ENCODE data around the gene SIAH1. TPM values are rescaled to one million over a fixed set of nuclear protein-coding genes. Genes with fewer than 3 reads are reported as not detected.
"Not testable (repeated sequence)": the region's sequence is repeated elsewhere in the genome, so short reads cannot be mapped to it uniquely, and the experiment has no call there.

The SIAH1 gene
- total RNA-seq, 2 experiments from 2014 or later, result 13.5 to 13.7 TPM

GRCh38 chr16:48409839-48410632 is 24.8 kb upstream of the SIAH1 start:
- H3K36me3 Mint-ChIP-seq (ENCODE audit: low read depth), result no peaks in the 10 kb centered on the region

DNA sequence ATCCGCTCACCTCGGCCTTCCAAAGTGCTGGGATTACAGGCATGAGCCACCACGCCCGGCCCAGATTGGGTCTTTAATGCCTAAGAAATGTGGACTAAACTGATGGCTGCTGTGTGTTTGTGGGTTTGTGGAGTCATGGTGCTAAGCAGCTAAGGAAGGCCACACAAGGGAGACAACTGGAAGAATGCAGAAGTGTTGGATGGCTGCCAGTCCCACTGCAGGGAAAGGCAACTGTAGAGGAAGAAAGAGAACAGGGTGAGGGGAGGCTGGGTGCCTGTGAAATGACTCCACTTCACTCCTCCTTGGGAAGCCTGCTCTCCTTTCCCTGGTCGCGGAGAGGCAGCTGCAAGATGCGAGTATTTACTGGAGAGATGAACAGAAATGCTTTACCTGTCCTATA is 23.5 kb upstream of the SIAH1 start:
- no peak for DNase-seq
- ChIA-PET CTCF (interaction anchor here (1.0 to 1.1 kb wide), 2 partner anchors 9 to 214 kb away, joined by 5 read pairs; no protein-coding TSS in a partner anchor), POLR2A (no interaction called here)
- Mint-ChIP-seq H3K4me1 (no peaks in the 10 kb centered on the region), H3K4me3 (no peak overlapping the region), H3K36me3 (ENCODE audit: low read depth) (no peaks in the 10 kb centered on the region), H3K9me3 (no peaks in the 10 kb centered on the region), H3K27ac (no peak overlapping the region), H3K27me3 (no peaks in the 10 kb centered on the region)

More at GRCh38 chr16:48409839-48410632, 24.8 kb upstream of the SIAH1 start:
- no peak overlapping the region for H3K27ac Mint-ChIP-seq
- no peak for DNase-seq
- no peaks in the 10 kb centered on the region for H3K27me3 Mint-ChIP-seq
- CTCF ChIA-PET, result interaction anchor here (1.0 to 1.1 kb wide), 2 partner anchors 11 to 213 kb away, joined by 5 read pairs; no protein-coding TSS in a partner anchor
- no peak overlapping the region for H3K4me3 Mint-ChIP-seq
- POLR2A ChIA-PET, result no interaction called here
- H3K9me3 Mint-ChIP-seq, result no peaks in the 10 kb centered on the region
- peaks cover 2% of the 10 kb centered on the region for H3K4me1 Mint-ChIP-seq

GRCh38 chr16:48405907-48406306 is 20.7 kb upstream of the SIAH1 start:
- Mint-ChIP-seq H3K9me3 (no peaks in the 10 kb centered on the region), H3K36me3 (ENCODE audit: low read depth) (no peaks in the 10 kb centered on the region), H3K27me3 (no peaks in the 10 kb centered on the region), H3K4me3 (no peak overlapping the region), H3K4me1 (peaks cover 6% of the 10 kb centered on the region), H3K27ac (no peak overlapping the region)
- no peak for DNase-seq
- POLR2A ChIA-PET, result no interaction called here
- CTCF ChIA-PET, result no interaction called here

DNA sequence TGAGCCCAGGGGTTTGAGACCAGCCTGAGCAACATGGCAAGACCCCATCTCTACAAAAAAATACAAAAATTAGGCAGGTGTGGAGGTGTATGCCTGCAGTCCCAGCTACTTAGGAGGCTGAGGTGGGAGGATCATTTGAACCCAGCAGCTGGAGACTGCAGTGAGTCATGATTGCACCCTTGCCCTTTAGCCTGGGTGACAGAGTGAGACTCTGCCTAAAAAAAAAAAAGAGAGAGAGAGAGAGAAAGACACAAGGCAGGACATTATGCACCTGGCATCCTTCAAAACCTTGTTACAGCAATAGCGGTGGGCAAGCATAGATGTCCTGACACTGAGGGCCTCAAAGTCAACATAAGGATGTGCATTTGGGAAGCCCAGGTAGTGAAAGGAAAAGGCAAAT is 19.9 kb upstream of the SIAH1 start:
- H3K4me1 Mint-ChIP-seq, result peaks cover 6% of the 10 kb centered on the region
- H3K27me3 Mint-ChIP-seq, result no peaks in the 10 kb centered on the region
- no peak for DNase-seq
- no peak overlapping the region for H3K27ac Mint-ChIP-seq
- H3K9me3 Mint-ChIP-seq, result no peaks in the 10 kb centered on the region
- ChIA-PET POLR2A (no interaction called here), CTCF (no interaction called here)
- no peaks in the 10 kb centered on the region for H3K36me3 Mint-ChIP-seq (ENCODE audit: low read depth)
- no peak overlapping the region for H3K4me3 Mint-ChIP-seq

- CTCF ChIA-PET, result interaction anchor here (0.6 kb wide), 1 partner anchor 29 kb away, joined by 4 read pairs; no protein-coding TSS in a partner anchor
- H3K4me1 Mint-ChIP-seq; POLR2A ChIA-PET; H3K27me3 Mint-ChIP-seq; DNase-seq; H3K36me3 Mint-ChIP-seq (ENCODE audit: low read depth); H3K4me3 Mint-ChIP-seq; H3K9me3 Mint-ChIP-seq; H3K27ac Mint-ChIP-seq: not testable (repeated sequence)
These were observed 17.3 kb upstream of the SIAH1 start for GRCh38 chr16:48402547-48402946.

DNA sequence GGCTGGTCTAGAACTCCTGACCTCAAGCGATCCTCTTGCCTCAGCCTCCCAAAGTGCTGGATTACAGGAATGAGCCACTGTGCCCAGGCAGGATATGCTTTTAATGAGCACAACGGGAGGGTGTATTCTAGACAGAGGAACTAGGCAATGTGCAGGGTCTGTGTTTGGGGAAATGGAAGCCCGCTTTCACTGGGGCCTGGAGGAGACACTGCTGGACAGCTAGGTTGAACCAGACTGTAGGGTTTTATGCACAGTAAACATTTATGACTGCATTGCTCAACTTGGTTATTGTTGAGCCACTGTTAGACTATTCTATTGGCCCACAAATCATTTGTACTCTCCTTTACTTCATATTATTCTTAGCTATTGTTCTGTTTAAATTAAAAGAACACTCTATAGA is 10.2 kb upstream of the SIAH1 start:
- no peak overlapping the region for H3K27ac Mint-ChIP-seq
- POLR2A ChIA-PET, result no interaction called here
- no peak for DNase-seq
- no peaks in the 10 kb centered on the region for H3K36me3 Mint-ChIP-seq (ENCODE audit: low read depth)
- peaks cover 7% of the 10 kb centered on the region for H3K4me1 Mint-ChIP-seq
- CTCF ChIA-PET, result no interaction called here
- H3K4me3 Mint-ChIP-seq, result no peak overlapping the region
- H3K9me3 Mint-ChIP-seq, result no peaks in the 10 kb centered on the region
- H3K27me3 Mint-ChIP-seq, result no peaks in the 10 kb centered on the region

DNA sequence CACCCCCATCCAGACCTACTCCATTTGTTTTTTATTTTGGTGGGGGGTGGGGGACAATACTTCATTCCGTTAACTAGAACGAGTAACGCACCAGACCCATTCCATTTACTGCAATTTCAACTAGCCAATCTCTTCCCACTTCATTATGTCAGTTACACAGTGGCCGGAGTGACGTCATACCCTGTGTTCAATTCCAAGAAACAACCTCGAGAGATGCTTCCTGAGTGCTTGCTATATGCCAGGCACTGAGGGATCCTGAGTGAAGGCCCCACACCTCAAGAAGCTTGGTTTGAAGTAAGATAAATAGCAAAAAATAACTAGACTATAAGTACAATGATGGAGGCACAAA is 9.1 kb upstream of the SIAH1 start:
- POLR2A ChIA-PET, result no interaction called here
- no peak overlapping the region for H3K27ac Mint-ChIP-seq
- CTCF ChIA-PET, result interaction anchor here (0.6 to 1.5 kb wide), 6 partner anchors 9 to 246 kb away, joined by 3 to 5 read pairs (median 4); partner anchors contain the start of gene SIAH1

DNA sequence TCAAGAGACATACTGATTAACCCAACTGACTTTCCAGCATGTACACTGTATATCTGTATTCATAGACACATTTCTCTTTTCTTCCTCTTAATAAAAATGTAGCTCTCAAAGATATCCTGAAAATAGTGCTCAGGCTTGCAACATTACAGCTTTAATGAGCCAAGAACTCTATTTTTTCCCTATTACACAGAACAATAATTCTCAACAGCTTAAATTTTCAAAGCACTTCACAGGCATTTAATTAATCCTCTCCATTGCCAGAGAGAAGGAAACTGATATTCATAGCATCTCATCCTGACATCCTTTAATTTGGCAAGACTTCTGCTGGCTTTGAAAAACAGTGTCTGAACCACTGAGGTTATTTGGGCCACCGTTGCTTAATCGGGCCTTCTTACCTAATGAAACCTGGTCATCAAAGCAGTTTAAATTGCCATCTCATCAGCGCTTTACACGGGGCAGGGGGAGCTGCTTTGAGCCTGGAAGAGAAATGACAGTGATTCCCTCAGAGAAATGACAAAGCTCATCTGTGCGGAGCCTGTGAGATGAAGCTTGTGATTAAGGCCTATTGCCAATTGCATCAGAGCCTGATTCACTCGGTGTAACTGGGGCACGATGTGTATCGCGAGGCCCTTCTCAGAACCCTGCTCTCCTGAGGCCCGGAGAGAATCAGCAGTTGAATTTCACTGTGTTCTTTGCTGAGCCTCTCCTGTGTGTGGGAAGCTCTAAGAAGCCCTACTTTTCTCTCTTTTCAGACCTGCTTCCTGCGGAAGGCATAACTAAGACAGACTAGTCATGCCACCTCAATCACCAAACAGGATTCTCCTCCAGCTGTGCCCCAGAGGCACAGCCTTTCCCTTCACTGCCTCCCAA is 8.5 kb upstream of the SIAH1 start:
- ChIA-PET CTCF (interaction anchor here (0.6 to 1.5 kb wide), 6 partner anchors 8 to 245 kb away, joined by 3 to 5 read pairs (median 4); partner anchors contain the start of gene SIAH1), POLR2A (no interaction called here)
- Mint-ChIP-seq H3K27ac (no peak overlapping the region), H3K36me3 (ENCODE audit: low read depth) (no peaks in the 10 kb centered on the region), H3K4me3 (no peak overlapping the region), H3K27me3 (no peaks in the 10 kb centered on the region), H3K9me3 (no peaks in the 10 kb centered on the region), H3K4me1 (peaks cover 7% of the 10 kb centered on the region)
- no peak for DNase-seq

More for the DNA sequence above, 9.1 kb upstream of the SIAH1 start:
- Mint-ChIP-seq H3K4me3 (no peak overlapping the region), H3K4me1 (peaks cover 7% of the 10 kb centered on the region), H3K27me3 (no peaks in the 10 kb centered on the region), H3K36me3 (ENCODE audit: low read depth) (no peaks in the 10 kb centered on the region), H3K9me3 (no peaks in the 10 kb centered on the region)
- DNase-seq, result no peak

DNA sequence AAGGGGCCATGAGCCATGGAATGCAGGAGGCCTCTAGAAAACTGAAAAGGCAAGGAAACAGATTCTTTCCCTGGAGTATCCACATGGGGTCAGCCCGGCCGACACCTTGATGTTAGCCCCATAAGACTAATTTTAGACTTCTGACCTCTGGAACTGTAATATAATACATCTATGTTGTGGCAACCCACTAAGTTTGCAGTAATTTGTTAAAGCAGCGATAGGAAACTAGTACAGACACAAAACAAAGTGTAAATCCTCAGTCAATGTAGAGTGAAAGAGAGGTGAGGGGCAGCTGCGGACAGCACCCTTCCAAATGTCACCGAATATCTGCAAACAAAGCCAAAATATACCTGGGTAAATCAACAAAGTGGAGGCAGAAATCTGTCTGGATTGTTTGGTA is 7.2 kb upstream of the SIAH1 start:
- H3K27me3 Mint-ChIP-seq, result no peaks in the 10 kb centered on the region
- POLR2A ChIA-PET, result no interaction called here
- H3K4me3 Mint-ChIP-seq, result no peak overlapping the region
- peaks cover 7% of the 10 kb centered on the region for H3K4me1 Mint-ChIP-seq
- H3K9me3 Mint-ChIP-seq, result no peaks in the 10 kb centered on the region
- no peak overlapping the region for H3K27ac Mint-ChIP-seq
- CTCF ChIA-PET, result no interaction called here
- no peak for DNase-seq
- no peaks in the 10 kb centered on the region for H3K36me3 Mint-ChIP-seq (ENCODE audit: low read depth)

GRCh38 chr16:48386559-48387312 is 1.5 kb upstream of the SIAH1 start:
- no peaks in the 10 kb centered on the region for H3K9me3 Mint-ChIP-seq
- H3K4me1 Mint-ChIP-seq, result peaks cover 16% of the 10 kb centered on the region
- H3K27ac Mint-ChIP-seq, result peak overlapping the region; percentile 27
- no peaks in the 10 kb centered on the region for H3K27me3 Mint-ChIP-seq
- ChIA-PET POLR2A (no interaction called here), CTCF (interaction anchor here (0.6 to 3.2 kb wide), 5 partner anchors 11 to 237 kb away, joined by 3 to 12 read pairs (median 3); no protein-coding TSS in a partner anchor)
- peaks cover 5% of the 10 kb centered on the region for H3K36me3 Mint-ChIP-seq (ENCODE audit: low read depth)
- H3K4me3 Mint-ChIP-seq, result peak overlapping the region; percentile 80
- no peak for DNase-seq

DNA sequence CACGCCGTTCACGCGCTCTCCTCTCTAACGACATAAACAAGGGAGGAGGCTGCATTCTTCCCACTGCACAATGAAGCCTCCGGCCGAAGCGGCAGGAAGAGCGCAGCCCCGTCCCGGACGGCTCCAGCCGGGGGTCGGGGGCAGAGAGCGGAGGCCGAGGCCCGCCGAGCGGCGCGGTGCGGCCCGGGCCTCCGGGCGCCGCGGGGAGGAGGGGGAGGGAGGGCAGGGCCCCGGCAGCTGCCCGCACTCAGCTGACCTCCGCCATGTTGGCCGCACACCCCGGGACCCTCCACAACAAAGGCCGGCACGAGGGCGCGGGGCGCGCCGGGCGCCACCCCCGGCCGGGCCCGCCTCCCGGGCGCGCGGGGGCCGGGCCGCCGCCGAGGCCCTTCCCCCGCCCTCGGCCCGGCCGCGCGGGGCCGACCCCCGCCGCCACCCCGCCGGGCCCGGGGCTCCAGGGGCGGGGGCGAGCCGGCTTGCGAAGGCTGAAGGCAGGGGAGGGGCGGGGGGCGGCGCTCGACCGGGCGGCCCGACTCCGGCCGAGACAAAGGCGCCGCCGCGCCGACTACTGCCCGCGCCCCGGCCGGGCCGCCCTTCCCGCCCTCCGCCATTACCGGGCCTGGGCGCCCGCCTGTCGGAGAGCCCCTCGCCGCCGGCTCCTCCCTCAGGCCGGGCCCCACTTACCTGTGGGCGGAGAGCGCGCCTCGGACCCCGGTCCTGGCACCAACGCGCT is 527 bp downstream of the SIAH1 start:
- Mint-ChIP-seq H3K9me3 (no peaks in the 10 kb centered on the region), H3K27ac (peak overlapping the region; percentile 94), H3K27me3 (no peaks in the 10 kb centered on the region), H3K4me1 (peaks cover 26% of the 10 kb centered on the region), H3K4me3 (peak overlapping the region; percentile 99), H3K36me3 (ENCODE audit: low read depth) (peaks cover 5% of the 10 kb centered on the region)
- peak; percentile 37 for DNase-seq
- CTCF ChIA-PET, result interaction anchor here (0.7 to 3.2 kb wide), 4 partner anchors 9 to 244 kb away, joined by 3 to 12 read pairs (median 4); no protein-coding TSS in a partner anchor
- POLR2A ChIA-PET, result no interaction called here

DNA sequence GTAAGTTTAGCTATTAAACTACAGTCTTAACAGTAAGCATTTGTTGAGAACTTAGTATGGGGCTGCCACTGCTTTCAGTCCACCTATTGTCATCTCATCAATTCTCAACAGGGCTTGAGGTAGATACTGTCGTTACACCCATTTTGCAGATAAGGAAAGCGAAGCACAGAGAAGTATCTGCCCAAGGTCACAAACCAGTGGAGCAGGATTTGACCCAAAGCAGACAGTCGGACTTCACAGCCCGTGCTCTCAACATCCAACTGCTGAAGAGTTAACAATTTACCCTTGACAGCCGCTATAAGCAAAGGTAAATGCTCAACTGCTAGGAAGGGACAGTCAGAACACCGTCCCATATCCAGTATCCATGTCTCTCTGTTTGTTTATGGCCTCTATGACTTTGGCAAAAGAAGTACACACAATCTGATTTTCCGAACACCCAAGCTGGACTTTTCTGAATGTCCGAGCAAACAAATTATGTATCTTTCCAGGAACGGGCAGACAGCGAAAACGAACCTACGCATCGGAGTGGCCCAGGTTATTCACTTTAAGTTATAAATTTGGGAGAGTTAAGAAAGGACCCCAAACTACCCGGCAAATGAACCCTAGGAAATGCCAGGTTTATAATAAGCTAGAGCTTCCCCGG is 1.2 kb downstream of the SIAH1 start:
- Mint-ChIP-seq H3K4me1 (peaks cover 33% of the 10 kb centered on the region), H3K36me3 (ENCODE audit: low read depth) (peaks cover 5% of the 10 kb centered on the region), H3K4me3 (peak overlapping the region; percentile 99), H3K27me3 (no peaks in the 10 kb centered on the region), H3K9me3 (no peaks in the 10 kb centered on the region), H3K27ac (peak overlapping the region; percentile 94)
- ChIA-PET POLR2A (no interaction called here), CTCF (interaction anchor here (1.2 to 1.7 kb wide), 2 partner anchors 14 to 245 kb away, joined by 3 to 5 read pairs; no protein-coding TSS in a partner anchor)
- DNase-seq, result peak; percentile 28
